Activated CD4-positive, alpha-beta T cell treated with anti-CD3 and anti-CD28 coated beads, Interleukin-10, Interleukin-2, amounts not matched to agents 100 ng/mL and 50 ng/mL, durations not matched to agents 16 hours and 8 hours (primary cell): ENCODE data around the gene WNK2.
A peak's percentile ranks its signal among the peaks of the same experiment; 100 is the strongest.

Experiments used
- DNase-seq: peaks from one replicate; pipeline ENCODE4 v3.0.0-alpha.2; 2020

The WNK2 gene

GRCh38 chr9:93268551-93269314 is 84.8 kb downstream of the WNK2 start:
- DNase-seq: no peak

- DNase-seq: no peak
These were observed 87.0 kb downstream of the WNK2 start for GRCh38 chr9:93270976-93271375.

DNA sequence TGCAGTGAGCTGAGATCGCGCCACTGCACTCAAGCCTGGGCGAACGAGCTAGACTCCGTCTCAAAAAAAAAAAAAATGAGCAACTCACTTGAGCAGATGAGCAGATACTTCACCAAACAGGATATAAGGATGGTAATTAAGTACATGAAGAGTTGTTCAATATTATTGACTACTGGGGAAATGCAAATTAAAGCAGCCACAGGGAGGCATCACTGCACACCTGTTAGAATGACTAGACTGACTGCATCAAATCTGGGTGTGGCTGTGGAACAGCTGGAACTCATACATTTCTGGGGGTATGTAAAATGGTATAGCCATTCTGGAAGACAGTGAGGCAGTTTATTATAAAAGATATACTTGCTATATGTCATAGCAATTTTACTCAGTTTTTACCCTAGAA is 93.0 kb downstream of the WNK2 start:
- DNase-seq: no peak

DNA sequence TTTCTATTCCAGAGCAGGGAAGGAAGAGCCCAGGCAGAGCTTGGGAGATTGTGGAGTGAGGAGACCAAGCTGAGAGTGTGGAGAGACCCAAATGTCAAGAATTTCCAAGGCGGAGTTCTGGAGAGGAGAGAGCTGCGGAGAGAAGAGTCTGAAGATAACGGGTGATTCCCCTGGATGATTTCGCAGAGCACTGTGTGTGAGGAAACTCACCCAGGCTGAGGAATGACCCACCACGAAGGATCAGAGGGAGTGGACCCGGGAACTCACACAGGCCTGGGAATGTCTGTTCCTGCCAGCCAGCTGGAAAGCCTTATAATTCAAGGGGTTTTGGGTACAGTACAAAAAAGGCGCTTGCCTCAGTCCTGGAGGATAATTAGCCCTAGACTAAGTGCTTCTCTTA is 94.2 kb downstream of the WNK2 start:
- no peak for DNase-seq

DNA sequence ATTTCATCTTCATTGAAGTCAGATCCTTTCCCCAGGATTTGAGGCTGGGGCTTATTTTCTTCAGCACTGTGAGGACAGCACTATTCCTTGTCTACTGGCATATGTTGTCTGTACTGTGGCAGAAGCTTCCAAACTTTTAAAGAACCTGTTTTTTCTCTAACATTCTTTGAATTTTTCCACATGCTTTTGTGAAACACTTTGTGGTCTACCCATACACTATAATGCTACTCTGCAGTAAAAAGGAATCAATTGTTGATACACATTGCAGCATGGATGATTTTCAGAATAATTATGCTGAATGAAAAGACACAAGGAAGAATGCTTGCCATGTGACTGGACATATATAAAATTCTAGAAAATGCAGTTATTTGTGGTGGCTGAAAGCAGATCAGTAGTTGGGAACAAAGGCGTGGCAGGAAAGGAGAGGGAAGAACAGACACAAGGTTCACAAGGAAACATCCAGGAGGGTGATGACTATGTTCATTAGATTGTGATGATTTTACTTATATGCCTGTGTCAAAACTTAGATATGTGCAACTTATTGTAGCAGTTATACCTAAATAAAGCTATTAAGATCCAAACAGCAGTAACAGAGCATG is 96.8 kb downstream of the WNK2 start:
- no peak for DNase-seq

- DNase-seq: no peak
These were observed 102.6 kb downstream of the WNK2 start for GRCh38 chr9:93286252-93287188.

DNA sequence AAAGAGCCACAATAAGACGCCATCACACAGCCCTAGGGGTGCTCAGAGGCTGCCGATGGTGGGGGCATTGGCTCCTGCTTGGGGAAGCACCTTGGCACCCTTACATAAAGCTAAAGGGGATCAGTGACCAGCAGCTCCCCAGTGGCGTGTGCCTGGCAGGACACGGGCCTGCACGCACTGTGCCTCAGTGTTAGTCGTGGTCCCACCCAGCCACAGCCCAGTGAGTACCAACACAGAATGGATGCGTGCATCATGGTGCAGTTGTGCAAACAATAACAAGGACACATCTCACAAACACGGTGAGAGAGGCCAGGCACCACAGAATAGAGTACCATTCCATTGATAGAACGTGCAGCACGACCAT is 103.2 kb downstream of the WNK2 start:
- no peak for DNase-seq

- DNase-seq: no peak
These were observed 103.7 kb downstream of the WNK2 start for GRCh38 chr9:93287593-93287992.

DNA sequence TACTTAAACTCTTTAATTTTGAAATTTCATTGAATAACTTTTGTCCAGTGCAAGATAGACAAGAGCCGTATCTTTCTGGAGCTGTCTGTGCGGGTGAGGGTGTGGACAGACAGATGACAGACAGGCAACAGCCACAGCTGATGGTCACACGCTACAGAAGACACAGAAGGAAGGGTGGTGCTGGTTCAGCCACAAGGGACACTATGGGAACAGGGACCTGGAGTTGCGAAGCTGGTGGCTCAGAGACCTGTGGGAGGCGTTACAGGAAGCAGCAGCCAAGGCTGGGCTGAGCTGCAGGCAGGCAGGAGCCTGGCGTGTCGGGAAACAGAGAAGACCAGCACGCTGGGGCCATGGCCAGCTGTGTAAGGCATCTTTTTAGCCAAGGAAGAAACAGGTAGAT is 104.4 kb downstream of the WNK2 start:
- DNase-seq: no peak

DNA sequence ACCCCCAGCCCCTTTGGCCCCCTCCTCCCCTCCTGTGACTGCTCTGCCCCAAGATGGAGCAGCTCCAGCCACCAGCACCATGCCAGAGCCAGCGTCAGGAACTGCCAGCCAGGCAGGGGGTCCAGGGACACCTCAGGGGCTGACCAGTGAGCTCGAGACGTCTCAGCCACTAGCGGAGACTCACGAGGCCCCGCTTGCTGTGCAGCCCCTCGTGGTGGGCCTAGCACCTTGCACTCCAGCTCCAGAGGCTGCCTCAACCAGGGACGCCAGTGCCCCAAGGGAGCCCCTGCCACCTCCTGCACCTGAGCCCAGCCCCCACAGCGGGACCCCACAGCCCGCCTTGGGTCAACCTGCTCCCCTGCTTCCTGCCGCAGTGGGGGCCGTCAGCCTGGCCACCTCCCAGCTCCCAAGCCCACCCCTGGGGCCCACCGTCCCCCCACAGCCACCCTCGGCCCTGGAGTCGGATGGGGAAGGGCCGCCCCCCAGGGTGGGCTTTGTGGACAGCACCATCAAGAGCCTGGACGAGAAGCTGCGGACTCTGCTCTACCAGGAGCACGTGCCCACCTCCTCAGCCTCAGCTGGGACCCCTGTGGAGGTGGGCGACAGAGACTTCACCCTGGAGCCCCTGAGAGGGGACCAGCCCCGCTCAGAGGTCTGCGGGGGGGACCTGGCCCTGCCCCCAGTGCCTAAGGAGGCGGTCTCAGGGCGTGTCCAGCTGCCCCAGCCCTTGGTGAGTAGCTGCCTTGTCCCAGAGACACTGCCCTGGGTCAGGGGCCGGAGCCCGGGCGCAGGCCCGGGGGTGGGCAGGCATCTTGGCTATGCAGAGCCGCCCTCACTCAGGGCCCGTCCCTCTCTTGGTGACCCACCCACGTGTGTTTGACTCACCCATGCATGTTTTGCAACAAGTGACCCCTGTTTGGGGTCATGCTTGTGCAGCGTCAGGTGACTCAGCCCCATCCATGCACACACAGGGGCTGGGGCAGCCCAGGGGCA is 105.2 kb downstream of the WNK2 start:
- DNase-seq: no peak

DNA sequence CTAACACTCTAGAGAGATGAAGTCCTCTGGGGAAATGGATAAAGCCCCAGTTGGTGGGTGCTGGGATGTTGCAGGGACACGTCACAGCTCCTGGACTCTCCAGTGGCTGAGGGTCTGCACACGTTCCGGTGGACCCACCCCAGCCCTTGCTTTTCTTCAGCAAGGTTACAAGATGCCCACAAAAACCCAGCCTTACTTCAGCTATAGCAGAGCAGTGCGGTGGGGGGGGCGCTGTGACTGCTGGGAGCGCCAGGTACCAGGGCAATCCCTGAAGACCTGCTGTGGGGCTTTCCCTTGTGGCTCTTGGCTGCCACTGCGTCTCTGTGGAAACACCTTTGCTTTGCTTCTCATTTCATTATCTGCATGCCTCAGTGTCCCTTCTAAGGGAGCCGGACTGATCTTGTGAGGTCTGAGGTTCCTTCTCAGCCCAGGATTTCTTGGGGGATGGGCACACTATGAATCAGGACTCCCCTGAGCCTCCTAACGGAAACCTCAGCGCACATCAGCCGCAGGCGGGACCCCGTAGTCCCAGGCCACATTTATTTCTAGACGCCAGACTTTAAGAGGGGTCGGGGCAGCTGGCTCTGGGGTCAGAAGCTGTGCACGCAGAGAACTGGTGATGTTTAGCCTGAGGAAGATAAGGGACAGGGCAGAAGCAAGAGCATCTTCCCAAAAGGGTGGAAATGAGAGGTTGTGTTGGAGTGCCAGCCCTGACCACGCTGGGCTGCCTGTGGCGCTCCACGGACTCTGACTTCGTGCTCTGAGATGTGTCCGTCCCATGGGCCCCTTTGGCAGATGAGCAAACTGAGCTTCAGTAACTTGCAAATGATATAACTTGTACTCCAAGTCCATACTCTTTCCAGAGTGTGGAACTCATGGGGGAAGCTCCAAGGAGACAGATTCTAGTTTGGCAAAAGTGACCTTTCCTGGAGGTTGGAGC is 106.8 kb downstream of the WNK2 start:
- no peak for DNase-seq

DNA sequence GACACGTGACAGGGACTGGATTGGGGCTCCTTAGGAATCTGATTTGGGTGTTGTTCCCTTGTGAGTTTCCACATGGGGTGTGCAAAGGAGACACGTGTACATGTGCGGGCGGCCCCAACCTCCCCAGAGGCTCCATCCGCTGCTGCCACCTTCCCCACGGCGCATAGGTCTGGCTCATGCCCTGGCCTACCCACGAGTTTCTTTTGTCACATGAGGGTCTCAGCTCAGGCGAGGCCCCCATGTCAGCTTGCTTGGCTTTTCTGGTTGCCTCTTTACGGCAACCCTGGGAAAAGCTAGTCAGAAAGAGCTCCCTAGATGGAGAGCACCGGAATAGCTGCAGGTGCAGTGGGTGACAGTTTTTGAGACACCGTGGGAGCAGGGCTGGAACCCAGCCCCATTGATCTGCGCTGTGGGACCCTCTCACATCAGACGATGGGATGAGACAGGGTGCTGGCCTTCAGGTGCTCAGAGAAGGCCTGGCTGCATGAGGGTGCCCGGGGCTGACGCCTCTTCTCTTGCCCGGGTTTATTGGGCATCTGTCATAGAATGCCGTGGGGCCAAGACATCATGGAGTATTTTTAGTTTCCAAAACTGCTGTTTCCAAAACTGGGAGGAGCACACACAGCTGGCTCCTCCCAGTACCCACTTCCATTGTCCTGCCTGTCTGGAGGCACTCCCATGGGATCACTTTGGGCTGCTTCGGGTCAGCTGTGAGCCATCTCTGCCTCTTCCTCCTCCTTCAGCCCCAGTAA is 107.8 kb downstream of the WNK2 start:
- no peak for DNase-seq

DNA sequence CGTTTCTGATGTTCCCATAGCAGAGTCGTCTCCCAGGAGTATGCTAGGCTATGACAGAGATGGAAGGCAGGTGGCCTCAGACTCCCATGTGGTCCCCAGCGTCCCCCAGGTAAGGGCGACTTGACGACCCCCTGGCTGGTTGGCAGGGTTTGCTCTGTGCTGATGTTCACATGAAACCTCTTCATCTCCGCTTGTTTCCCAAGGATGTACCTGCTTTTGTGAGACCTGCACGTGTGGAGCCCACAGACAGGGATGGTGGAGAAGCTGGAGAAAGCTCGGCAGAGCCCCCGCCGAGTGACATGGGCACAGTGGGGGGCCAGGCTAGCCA is 108.3 kb downstream of the WNK2 start:
- DNase-seq: no peak

DNA sequence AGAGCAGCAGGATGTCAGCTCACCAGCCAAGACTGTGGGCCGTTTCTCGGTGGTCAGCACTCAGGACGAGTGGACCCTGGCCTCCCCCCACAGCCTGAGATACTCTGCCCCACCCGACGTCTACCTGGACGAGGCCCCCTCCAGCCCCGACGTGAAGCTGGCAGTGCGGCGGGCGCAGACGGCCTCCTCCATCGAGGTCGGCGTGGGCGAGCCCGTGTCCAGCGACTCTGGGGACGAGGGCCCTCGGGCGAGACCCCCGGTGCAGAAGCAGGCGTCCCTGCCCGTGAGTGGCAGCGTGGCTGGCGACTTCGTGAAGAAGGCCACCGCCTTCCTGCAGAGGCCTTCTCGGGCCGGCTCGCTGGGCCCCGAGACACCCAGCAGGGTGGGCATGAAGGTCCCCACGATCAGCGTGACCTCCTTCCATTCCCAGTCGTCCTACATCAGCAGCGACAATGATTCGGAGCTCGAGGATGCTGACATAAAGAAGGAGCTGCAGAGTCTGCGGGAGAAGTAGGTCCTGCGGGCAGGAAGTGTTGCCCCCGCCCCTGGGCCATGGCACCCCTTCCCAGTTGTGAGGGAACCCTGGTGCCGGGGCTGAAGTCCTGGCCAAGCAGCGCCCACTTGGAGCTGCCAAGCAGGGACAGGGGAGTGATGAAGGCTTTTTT is 108.9 kb downstream of the WNK2 start:
- DNase-seq: no peak

GRCh38 chr9:93294011-93294410 is 110.1 kb downstream of the WNK2 start:
- DNase-seq: no peak

GRCh38 chr9:93295031-93295430 is 111.1 kb downstream of the WNK2 start:
- DNase-seq: no peak

DNA sequence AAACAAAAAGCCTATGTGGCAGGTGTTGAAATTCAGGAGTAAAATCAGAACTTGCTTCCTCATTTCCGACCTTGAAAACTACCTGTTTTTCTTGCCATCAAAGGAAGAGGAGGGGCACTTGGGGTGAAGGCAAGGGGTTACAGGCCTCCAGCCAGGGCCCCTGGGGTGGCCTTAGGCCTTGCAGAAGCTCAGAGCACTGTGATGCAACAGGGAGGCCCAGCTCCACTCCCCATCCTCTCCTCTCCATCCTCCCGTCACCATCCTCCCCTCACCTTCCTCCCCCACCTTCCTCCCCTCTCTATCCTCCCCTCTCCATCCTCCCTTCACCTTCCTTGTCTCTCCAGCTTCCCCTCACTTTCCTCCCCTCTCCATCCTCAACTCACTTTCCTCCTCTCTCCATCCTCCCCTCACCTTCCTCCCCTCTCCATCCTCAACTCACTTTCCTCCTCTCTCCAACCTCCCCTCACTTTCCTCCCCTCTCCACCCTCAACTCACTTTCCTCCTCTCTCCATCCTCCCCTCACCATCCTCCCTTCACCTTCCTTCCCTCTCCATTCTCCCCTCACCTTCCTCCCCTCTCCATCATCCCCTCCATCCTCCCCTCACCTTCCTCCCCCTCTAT is 111.6 kb downstream of the WNK2 start:
- peak; percentile 54 for DNase-seq

- DNase-seq: no peak
These were observed 113.0 kb downstream of the WNK2 start for GRCh38 chr9:93296889-93297480.
